HG03060 (cell line): ENCODE data around the gene OXNAD1.

Experiments
- ATAC-seq: cut with Tn5 transposase; IDR thresholded peaks from one replicate; pipeline ENCODE4 v1.9.1; 2021; ENCODE audit warnings: low read depth, moderate number of reproducible peaks; ENCODE audit not compliant: unreplicated experiment

Gene OXNAD1

DNA sequence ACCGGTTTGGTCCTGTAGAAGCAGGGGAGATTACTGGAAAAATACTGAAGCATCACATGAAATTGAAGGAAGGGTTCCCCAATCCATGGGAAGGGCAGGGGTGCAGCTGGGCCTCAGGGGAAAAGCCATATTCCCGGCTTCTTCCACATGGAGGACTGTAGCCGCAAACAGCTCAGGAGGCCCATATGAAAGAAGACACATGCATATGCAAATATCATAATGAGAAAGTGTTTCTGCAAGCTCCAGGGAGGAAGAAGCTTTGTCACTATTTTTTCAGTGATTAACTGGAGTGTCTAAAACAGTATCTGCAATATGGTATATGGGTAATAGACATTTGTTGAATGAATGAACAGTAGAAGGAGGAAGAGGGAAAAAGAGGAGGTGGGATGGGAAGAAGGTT lies 19.4 kb upstream of the OXNAD1 start:
- ATAC-seq = no peak

DNA sequence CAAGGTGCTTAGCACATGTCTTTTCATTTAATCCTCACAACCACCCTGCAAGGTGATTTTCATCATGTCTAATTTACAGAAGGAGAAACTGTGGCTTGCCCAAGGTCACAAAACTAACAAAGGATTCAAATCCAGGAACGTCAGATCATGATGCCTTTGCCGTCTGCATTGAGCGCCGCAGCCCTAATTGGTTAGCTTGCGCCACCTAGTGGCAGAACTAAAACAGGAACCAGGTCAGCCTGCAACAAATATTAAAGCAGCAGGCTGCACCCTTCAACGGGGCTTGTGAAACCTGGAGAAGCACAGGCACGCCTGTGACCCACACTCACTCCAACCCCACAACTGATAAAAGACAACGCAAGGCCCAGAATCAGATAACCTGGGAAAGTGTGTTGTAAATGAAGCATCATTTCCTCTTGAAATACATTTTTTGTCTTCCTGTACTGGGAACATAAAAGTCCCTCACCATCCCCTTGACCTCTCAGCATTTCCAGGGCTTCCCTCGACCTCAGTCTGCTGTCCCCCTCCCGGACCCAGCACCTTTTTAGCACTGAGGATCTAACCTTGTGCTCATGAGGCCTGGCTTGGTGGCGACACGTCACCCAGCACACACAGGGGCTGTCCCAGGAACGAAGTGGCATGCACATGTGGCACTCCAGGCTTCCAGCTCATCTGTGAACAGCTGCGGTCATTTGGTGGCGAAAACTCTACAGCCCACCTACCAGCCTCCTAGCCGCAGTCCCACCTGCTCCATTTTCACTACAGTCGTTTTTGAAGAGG lies 17.5 kb upstream of the OXNAD1 start:
- peak; percentile 80 for ATAC-seq

DNA sequence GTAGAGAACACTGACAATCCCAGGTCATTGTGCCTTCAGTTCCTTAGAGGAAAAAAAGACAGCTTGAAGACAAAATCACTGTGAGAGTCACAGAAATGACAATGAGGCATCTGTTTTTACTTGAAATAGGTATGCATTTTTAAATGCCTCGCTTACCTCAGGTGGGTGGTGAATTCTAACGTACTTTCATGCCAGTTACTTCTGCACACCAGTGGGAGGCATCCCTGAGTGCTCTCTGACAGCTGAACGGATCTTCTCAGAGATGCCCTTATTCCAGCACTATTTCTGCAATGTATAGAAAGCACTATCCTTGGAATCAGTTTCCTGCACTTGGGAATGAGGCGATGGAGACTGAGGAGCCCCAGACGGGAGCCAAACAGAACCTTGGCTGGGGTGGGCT lies 16.5 kb upstream of the OXNAD1 start:
- ATAC-seq = no peak

DNA sequence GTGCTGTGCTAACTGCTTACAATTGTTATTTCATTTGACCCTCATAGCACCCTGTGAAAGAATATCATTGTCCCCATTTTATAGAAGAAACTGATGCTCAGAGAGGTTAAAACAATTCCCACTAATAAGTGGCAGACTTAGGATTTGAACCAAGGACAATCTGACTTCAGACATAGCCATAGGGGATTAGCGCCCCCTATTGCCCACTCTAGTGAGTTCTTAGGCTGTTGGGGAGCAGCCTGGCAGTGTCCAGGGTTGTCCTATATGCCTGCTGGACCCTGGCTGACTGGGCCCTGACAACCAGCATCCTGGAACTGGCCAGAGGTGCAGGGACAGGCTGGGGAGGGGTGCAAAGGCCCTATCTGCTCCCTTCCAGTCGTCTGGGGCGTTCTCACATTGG lies 15.7 kb upstream of the OXNAD1 start:
- no peak for ATAC-seq

DNA sequence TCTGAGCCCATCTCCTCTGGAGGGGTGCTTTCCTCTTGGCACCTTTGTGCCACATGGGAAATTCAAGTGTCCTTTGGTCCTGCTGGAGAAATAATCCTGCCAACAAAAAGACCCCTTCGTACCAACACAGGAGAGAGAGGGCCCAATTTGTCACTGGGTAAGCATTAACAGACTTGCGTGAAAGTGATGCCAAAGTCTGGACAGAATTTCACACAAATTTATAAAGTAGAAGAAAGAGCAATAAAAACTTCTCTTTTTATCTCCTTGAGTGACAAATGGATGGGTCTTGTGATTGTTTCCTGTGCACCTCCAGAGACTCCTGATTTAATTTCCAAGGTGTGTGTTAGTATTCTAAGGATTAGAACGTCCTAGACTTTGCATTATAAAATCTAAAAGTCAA lies 15.1 kb upstream of the OXNAD1 start:
- ATAC-seq = no peak

DNA sequence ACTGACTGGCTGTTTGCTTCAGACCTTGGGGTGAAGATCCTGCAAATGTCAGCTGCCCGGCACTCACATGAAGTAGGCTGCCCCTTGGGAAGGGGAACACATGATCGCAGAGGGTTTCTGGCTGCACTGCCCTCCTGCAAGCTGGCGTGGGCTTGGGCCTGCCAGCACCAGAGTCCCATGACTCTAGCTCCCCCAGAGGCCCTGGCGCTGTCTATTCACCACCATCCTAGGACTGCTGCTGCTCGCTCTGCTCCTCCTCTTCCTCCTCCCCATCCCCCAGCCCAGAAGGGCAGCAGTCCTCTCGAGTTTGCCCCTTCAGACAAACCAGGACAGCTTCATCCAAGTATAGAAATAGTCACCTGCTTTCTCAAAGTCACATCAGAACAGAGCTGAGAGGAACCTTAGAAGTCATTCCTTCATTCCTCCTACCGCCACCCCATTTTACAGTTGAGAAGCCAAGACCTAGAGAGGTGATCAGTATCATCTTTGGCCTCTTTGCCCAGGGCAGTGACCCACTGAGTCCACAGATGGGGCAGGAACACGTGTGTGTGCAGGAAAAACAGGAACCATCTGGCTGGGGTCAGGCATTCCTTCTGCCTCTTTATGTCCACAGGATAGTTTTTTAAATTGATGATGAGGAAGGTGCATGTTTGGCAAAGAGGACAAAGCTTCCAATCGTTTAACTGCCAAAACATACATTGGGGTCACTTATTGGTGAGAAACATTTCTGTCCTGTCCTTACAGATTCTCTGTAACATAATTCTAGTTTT lies 13.5 kb upstream of the OXNAD1 start:
- ATAC-seq = no peak

DNA sequence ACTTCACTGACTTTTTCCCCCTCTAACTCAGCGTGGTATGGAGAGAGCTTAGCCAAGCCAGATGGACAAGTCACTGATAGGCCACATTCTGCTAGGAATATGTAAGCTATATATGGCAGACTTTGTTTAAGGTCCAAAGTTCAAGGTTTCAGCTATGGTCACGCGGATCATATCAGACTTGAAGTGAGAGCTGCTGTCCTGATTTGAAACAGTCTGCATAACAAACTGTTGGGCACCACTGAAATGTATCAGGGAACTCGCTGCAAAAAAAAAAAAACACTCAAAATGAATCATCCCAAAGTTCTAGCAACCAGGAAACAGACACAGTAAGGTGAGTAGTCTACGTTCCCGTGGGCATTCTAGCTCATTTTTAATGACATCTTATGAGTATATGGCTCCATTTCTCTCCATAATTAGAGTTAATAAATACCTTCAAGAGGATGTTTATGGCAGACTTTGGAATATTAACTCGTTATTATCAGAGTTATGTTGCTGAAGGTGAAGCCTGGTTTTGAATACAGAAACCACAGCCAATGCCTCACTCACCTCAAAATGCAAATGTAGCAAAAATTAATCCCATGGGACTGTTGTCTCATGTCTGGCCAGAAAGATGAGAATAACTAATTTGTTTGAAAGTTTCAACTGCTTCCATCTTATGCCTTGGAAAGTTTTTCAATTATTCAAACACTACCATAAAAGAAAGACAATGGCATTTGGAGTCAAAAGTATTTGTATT lies 12.6 kb upstream of the OXNAD1 start:
- ATAC-seq = no peak

DNA sequence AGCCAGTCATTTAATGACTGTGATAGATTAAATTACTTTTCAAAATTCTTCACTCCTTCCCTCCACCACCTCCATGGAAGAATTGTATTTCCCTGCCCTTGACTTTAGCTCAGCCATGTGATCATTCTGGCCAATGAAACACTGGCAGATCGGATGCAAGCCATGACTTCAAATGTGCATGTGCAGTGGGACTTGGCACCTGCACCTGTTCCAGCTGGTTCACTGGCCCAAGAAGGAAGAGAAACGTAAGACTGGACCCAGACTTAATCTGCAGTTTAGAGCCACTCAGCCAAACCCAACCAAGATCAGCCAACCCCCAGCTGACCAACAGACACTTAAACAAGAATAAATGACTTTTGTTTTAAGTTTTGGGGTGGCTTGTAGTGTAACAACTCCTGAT lies 12.0 kb upstream of the OXNAD1 start:
- no peak for ATAC-seq

DNA sequence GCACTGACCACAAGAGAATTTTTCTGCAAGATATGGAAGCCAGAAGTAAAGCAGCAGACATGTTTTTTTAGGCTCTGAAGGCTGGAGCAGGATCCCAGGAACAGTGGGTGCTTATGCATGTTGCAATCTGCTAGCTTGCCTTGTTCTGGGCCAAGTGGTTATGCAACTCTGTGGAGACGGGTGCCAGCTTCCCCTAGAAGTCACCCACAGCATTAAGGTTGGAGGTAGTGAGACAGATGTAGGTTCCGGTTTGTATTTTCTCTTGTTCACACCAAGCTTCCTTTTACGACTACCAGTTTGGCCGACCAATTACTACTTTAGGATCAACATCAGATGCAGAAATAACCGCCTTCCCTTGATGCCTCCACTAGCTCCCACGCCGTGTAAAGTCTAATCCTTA lies 11.4 kb upstream of the OXNAD1 start:
- no peak for ATAC-seq

DNA sequence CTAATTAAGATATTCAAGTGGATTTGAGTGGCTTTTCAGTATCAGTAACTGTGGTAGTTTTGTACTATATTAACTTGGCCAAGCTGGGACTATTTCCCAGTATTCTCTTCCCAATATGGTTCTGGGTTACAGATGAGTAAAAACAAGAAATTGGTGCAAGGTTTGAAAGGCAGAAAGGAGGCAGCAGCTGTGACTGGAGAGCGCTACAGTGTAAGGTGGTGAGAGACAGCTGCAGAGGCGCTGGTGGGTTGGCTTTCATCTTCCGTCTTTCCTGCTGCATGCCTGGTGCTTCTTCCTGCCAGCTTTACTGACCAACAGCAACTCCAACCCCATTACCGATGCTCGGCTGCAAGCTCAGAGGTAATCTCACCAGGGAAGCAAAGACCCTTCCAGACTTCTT lies 10.1 kb upstream of the OXNAD1 start:
- no peak for ATAC-seq

DNA sequence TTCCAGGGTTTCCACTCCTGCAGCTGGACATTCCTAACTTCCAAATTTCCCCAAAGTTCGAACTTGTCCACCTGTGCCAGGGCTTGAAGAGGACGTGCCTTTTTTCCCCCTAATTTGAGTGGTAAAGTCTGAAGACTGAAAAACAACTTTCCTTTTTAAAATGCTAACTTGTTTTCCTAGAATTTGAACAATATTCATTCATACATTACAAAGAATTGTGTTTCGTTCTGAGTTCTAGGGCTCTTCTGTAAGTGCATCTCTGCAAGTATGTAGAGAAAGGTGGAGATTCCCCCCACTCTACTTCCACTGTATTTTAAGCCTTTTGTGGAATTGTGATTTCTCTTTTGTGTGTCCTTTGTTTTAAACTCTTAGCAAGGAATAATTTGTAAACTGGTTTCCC lies 9.7 kb upstream of the OXNAD1 start:
- ATAC-seq = no peak

DNA sequence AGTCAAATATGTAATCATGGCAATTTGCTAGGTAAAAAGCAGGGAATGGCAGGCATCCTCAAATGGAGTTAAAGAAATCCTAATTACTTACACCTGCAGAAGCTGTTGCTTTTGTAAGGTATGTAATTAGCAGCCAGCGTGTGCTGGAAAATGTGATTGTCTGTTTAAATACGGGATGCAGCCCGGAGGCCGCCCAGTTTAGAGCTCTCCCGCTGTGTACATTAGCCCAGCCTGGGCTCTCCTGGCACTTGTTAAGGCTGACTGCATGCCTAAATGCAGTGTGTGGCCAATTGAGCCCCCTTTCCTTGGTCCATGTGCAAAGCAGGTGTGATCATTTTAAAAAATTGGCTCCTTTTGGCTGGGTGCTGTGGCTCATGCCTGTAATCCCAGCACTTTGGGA lies 9.3 kb upstream of the OXNAD1 start:
- no peak for ATAC-seq

DNA sequence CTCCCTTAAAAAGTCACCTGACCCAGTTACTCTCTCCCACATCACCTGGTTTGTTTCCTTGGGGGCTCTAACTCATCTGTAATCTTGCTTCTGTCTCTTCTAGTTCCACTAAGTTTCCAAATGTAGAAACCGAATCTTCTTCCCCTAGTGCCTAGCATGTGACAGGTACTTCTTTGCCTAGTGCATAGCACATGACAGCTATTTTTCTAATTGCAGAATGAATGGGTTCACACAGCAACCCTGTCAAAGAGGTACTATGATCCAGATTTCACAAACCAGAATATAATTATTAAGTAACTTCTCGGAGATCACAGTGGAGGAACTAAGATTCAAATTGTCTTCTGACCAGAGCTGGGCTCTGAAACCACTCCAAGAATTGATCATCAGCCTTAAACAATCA lies 7.7 kb upstream of the OXNAD1 start:
- ATAC-seq = no peak

DNA sequence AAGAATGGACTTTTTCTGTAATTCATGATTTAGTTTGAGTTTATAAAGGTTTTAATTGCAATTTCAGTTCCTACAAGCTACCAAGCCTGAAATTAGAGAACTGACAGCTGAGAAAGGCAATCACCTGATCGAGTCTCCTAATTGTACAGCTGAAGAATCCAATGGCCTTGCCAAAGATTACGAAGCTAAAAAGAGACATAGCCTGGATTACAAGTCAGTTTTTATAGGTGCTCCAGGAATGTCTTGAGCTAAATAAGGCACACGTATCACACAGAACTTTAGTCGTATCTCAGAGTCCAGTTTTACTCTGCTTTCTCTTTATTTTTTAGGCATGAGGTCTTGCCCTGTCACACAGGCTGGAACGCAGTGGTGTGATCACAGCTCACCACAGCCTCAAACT lies 6.8 kb upstream of the OXNAD1 start:
- no peak for ATAC-seq

DNA sequence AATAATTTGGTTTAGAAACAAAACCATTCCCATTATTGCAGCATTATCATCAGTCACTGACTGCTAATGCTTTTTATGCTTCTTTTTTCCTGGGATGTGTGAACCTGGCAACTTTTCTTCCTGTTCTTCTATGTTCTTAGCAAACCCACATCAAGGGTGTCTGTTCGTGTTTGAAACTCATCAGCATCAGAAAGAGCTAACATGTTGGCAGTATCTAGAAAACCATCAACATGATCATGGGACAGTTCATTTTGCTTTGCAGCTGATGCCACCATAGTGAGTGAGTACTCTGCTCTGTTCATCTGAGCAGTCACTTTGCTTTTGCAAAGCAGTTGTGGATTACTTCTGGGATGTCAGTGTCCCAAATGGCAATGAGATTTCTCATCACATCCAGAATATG lies 6.1 kb upstream of the OXNAD1 start:
- ATAC-seq = no peak

DNA sequence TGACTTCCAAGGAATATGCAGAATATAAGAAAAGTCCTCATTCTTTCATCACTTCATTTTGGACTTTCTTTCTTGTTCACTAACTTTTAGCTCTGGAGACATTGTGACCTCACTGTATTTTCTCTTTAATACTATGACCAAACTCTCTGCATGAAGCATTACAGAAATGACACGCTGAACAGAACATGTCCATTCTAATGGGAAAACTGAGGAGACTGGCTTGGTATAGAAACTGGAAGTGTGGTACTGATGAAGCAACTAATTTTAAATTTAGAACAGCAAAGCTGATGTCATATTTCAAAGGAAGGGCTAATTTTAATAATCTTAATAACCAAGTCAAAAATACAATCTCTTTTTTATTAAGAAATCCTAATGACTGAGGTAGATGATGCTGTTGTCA lies 5.0 kb upstream of the OXNAD1 start:
- ATAC-seq = no peak

DNA sequence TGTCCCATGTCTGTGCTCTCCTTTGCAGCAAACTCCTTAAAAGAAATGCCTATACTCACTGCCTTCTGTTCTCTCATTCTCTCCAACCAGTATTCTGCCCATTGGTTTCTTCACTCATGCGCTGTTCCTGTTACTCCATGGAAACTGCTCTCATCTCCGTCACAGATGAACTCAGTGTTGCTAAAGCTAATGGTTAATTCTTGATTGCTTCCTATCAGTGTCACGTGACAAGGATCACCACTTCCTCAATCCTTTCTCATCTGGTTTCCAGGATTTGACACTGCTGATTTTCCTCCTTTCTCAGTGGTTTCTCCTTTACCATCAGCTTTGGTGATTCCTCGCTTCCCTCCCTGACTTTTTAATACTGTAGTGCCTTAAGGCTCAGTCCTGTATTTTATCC lies 2.8 kb upstream of the OXNAD1 start:
- ATAC-seq = no peak

DNA sequence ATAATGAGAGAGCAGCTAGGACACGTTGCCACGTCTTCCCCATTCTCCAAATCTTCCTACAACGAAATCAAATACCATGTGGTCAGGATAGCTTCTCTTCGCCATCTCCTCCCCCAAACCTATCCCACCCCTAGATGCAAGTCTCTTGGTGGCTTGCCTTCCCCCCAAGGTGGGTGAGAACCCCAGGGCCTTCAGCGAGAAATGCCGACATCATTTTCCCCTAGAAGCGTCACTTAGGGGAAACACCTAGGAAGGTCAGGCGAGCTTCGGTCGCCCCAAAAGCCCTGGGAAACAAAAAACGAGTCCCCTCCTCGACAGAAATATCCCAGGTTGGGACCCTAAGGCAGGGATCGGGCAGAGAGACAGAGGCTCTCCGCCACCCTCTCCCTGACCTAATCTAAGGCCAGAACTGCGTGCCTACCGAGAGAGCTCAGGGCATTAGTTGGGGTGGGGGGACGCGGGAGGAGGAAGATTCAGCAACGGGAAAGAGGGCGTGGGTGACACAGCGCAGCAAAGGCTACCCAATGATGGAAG lies 771 bp upstream of the OXNAD1 start:
- no peak for ATAC-seq

DNA sequence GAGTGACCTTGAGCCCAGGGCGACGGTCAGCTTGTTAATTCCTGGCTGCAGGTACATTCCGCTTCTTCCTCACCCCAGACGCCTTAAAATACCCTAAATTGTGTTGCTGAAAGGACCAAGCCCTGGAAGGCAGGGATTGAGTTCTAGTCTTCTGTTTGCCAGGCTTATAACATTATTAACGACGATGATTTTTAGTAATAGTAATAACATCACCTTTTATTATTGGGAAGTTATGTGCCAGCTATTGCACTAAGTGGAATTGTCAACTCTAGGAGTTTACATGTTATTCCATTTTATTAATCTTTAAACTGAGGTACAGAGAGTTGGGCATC lies 409 bp downstream of the OXNAD1 start:
- ATAC-seq = no peak

DNA sequence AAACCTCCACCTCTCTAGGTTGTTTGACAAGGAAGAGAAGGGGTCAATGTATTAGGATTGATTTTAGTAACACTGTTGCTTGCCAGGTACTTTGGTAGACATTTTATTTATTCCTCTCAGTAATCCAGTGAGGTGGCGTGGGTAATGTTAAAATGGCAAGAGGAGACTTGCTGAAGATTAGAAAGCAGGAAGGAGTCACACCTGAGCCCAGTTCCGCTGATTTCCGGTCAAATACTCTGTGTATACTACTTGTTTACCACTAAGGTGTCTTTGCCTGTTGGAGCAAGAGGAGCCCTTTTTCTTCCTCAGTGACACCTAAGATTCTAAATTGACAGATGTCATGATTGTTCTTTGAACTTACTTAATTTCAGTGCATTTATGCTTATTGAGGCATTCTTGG lies 1.7 kb downstream of the OXNAD1 start:
- no peak for ATAC-seq

DNA sequence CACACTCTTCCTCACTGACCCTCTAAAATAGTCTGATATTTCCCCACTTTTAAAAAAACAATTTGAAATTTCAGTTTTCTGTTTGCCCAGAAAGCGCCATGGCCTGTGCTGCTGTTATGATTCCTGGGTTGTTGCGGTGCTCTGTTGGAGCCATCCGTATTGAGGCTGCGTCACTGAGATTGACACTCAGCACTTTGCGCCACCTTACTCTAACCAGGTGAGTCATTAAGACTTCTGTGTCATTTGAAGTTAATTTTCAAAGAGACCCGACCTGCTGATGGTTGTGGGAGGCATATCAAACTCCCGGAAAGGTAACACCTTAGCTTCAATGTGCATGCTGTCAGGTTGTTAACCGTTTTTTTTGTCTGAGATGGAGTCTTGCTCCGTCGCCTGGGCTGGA lies 5.8 kb downstream of the OXNAD1 start:
- no peak for ATAC-seq
